ENCODE measurements around the gene MMP17. TPM values are rescaled to one million over a fixed set of nuclear protein-coding genes. Genes with fewer than 3 reads are reported as not detected.

Gene MMP17
- polyA plus RNA-seq, 4 donors, result 0.55 to 3.9 (median 0.91) TPM

- no peak for DNase-seq (ENCODE audit: low read depth in 4 of 4, low spot score in 3 of 4)
Measured at GRCh38 chr12:131847456-131847855, 19.3 kb downstream of the MMP17 start.

- no peak for DNase-seq (ENCODE audit: low read depth in 4 of 4, low spot score in 3 of 4)
Measured at GRCh38 chr12:131848753-131849152, 20.6 kb downstream of the MMP17 start.

GRCh38 chr12:131849700-131850553 lies 21.7 kb downstream of the MMP17 start:
- no peak for DNase-seq (ENCODE audit: low read depth in 4 of 4, low spot score in 3 of 4)

GRCh38 chr12:131850856-131851559 lies 22.8 kb downstream of the MMP17 start:
- no peak for DNase-seq (ENCODE audit: low read depth in 4 of 4, low spot score in 3 of 4)

- no peak for DNase-seq (ENCODE audit: low read depth in 4 of 4, low spot score in 3 of 4)
Measured at GRCh38 chr12:131851741-131852550, 23.8 kb downstream of the MMP17 start.

- DNase-seq (ENCODE audit: low read depth in 4 of 4, low spot score in 3 of 4), result no peak
Measured at GRCh38 chr12:131852551-131853299, 24.5 kb downstream of the MMP17 start.

GRCh38 chr12:131853832-131854797 lies 25.9 kb downstream of the MMP17 start:
- DNase-seq (ENCODE audit: low read depth in 4 of 4, low spot score in 3 of 4), result no peak

- no peak for DNase-seq (ENCODE audit: low read depth in 4 of 4, low spot score in 3 of 4)
Measured at GRCh38 chr12:131854861-131855476, 26.8 kb downstream of the MMP17 start.

- no peak for DNase-seq (ENCODE audit: low read depth in 4 of 4, low spot score in 3 of 4)
Measured at GRCh38 chr12:131855521-131856142, 27.4 kb downstream of the MMP17 start.

GRCh38 chr12:131856366-131857097 lies 28.3 kb downstream of the MMP17 start:
- DNase-seq (ENCODE audit: low read depth in 4 of 4, low spot score in 3 of 4), result no peak

GRCh38 chr12:131857908-131858850 lies 30.0 kb downstream of the MMP17 start:
- DNase-seq (ENCODE audit: low read depth in 4 of 4, low spot score in 3 of 4), result no peak

GRCh38 chr12:131860472-131861260 lies 32.5 kb downstream of the MMP17 start:
- peak in 2 of 4 donors; percentile 25 to 50 for DNase-seq (ENCODE audit: low read depth in 4 of 4, low spot score in 3 of 4)

- DNase-seq (ENCODE audit: low read depth in 4 of 4, low spot score in 3 of 4), result no peak
Measured at GRCh38 chr12:131861261-131862083, 33.3 kb downstream of the MMP17 start.

GRCh38 chr12:131862084-131862441 lies 33.9 kb downstream of the MMP17 start:
- no peak for DNase-seq (ENCODE audit: low read depth in 4 of 4, low spot score in 3 of 4)

- no peak for DNase-seq (ENCODE audit: low read depth in 4 of 4, low spot score in 3 of 4)
Measured at GRCh38 chr12:131862600-131862993, 34.4 kb downstream of the MMP17 start.

Data from left renal pelvis (tissue), 4 donors.